Adrenal gland (tissue), 5 donors: ENCODE data around the gene KCND2.

Experiments used
- POLR2A ChIP-seq, 2 donors: fragments of 450-650 bp; IDR thresholded peaks; one replicate each; pipeline ENCODE4 v1.6.1; 2017; ENCODE audit warnings: antibody characterized with exemption in 2 of 2, mild to moderate bottlenecking in 2 of 2, moderate library complexity in 1 of 2
- TF ChIP-seq, protein P1 (sequence below), 6 experiments: fragments of 450-650 bp in 4 of 6; fragments of 200-600 bp in 2 of 6; sonication (generic) in 1 of 6; IDR thresholded peaks; 1 replicate in 5 of 6; 2 replicates in 1 of 6; pipeline versions ENCODE4 v1.5.1 to v1.8.0; 2016 to 2021; ENCODE audit warnings: antibody characterized with exemption in 6 of 6, mild to moderate bottlenecking in 2 of 6, moderate library complexity in 1 of 6
- donor health status: DM: no; HTN: no; CAD: no.

DNA sequence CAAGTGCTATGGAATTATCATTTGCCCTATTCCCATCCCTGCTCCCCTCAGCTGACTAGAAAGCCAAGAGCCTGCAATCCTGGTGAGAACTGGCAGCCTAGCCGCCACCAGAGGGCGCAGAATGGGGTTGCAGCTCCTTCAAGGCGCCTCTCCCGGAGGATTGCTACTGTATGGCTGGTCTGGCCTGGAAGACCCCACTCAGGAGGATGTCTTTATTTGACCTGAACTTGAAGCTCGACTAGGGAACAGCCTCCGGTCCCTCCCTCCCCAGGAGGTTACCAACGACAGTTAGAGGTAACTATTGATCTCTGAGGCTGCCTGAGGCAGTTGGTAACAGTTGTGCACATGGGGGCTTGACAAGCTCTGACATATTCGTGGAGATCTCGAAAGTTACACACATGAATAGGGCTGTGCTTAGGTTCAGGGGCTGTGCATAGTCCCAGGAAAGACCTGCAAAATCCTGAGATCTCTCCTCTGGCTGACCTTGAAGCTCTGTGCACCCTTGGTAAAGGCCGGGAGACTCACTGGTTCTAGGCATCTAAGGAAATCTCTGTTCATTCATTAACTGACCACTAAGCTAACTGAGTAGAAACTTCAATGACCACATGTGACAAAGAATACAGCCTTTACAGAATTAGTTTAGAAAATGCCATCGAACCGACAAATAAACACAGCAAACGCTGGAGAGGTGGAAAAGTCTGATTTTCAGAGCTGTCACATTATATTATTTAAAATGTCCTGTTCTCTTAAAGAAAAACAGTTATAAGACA lies 519.3 kb downstream of the KCND2 start:
- TF ChIP-seq, protein P1, sequence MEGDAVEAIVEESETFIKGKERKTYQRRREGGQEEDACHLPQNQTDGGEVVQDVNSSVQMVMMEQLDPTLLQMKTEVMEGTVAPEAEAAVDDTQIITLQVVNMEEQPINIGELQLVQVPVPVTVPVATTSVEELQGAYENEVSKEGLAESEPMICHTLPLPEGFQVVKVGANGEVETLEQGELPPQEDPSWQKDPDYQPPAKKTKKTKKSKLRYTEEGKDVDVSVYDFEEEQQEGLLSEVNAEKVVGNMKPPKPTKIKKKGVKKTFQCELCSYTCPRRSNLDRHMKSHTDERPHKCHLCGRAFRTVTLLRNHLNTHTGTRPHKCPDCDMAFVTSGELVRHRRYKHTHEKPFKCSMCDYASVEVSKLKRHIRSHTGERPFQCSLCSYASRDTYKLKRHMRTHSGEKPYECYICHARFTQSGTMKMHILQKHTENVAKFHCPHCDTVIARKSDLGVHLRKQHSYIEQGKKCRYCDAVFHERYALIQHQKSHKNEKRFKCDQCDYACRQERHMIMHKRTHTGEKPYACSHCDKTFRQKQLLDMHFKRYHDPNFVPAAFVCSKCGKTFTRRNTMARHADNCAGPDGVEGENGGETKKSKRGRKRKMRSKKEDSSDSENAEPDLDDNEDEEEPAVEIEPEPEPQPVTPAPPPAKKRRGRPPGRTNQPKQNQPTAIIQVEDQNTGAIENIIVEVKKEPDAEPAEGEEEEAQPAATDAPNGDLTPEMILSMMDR (IDR thresholded peaks at IDR 0.05), result peak; percentile 64 to 86 (median 74)
- TF ChIP-seq POLR2A (IDR thresholded peaks at IDR 0.05), result no peak
